Lower lobe of right lung (tissue), 2 donors: ENCODE results near the gene KCTD1. TPM values are rescaled to one million over a fixed set of nuclear protein-coding genes. Genes with fewer than 3 reads are reported as not detected.
A peak's percentile ranks its signal among the peaks of the same experiment; 100 is the strongest.

ENCODE experiments used
- ATAC-seq, 2 donors: fragments of 200-7000 bp; cut with Tn5 transposase; one replicate each; pipeline ENCODE4 v1.9.1; 2020 to 2022; ENCODE audit warnings: mild to moderate bottlenecking in 2 of 2, moderate library complexity in 2 of 2
- DNase-seq: peaks from one replicate; pipeline ENCODE4 v3.0.0-alpha.2; 2020
- H3K27ac ChIP-seq: fragments of 200-600 bp; one replicate; pipeline ENCODE4 v1.8.0; 2022
- H3K27me3 ChIP-seq: fragments of 200-600 bp; one replicate; pipeline ENCODE4 v1.8.0; 2022; ENCODE audit warnings: low read depth
- H3K36me3 ChIP-seq: fragments of 200-600 bp; one replicate; pipeline ENCODE4 v1.8.0; 2022; ENCODE audit warnings: mild to moderate bottlenecking
- H3K4me1 ChIP-seq: fragments of 200-600 bp; one replicate; pipeline ENCODE4 v1.8.0; 2022
- H3K4me3 ChIP-seq: fragments of 200-600 bp; one replicate; pipeline ENCODE4 v1.8.0; 2022; ENCODE audit warnings: mild to moderate bottlenecking
- H3K9me3 ChIP-seq: fragments of 200-600 bp; one replicate; pipeline ENCODE4 v1.8.0; 2022
- CTCF ChIP-seq: fragments of 200-600 bp; IDR thresholded peaks from one replicate; pipeline ENCODE4 v1.8.0; 2022; ENCODE audit warnings: antibody characterized with exemption, mild to moderate bottlenecking
- intact Hi-C: fragments of 100-400 bp; cut with DNase I; formaldehyde crosslinking; loops from one replicate; pipeline ENCODE4 v1.11.0; 2022
- total RNA-seq: library from RNA; stranded (reverse); fragmentation: NEBNext Ultra II Directional; extraction: Animal tissue kit (Norgen Biotek cat#: 25700); gene quantifications from one replicate; pipeline ENCODE4 v1.2.1, GENCODE V29; 2021
- donor health status: DM: no; HTN: yes; CAD: no; lungs with severe emphysema.

Gene KCTD1
- total RNA-seq, 1 donor from 2014 or later: 9.0 TPM

- TF ChIP-seq CTCF: no peak
- DNase-seq: no peak
- H3K27ac ChIP-seq: no peak overlapping the region
- H3K4me3 ChIP-seq: no peak overlapping the region
- no peaks in the 10 kb centered on the region for H3K27me3 ChIP-seq
- intact Hi-C loops: no loop called here
- no peaks in the 10 kb centered on the region for H3K36me3 ChIP-seq
- no peak for ATAC-seq
- no peaks in the 10 kb centered on the region for H3K9me3 ChIP-seq
- H3K4me1 ChIP-seq: no peaks in the 10 kb centered on the region
Measured at GRCh38 chr18:26471826-26472225, 76.5 kb downstream of the KCTD1 start.

- H3K27me3 ChIP-seq: no peaks in the 10 kb centered on the region
- H3K4me3 ChIP-seq: no peak overlapping the region
- H3K4me1 ChIP-seq: no peaks in the 10 kb centered on the region
- ATAC-seq (no peak), DNase-seq (no peak)
- no peaks in the 10 kb centered on the region for H3K36me3 ChIP-seq
- intact Hi-C loops: no loop called here
- no peak for TF ChIP-seq CTCF
- no peak overlapping the region for H3K27ac ChIP-seq
- no peaks in the 10 kb centered on the region for H3K9me3 ChIP-seq
Measured at GRCh38 chr18:26471027-26471426, 77.3 kb downstream of the KCTD1 start.

GRCh38 chr18:26470011-26470637, 78.2 kb downstream of the KCTD1 start:
- Histone ChIP-seq H3K4me3 (no peak overlapping the region), H3K36me3 (no peaks in the 10 kb centered on the region), H3K27ac (no peak overlapping the region), H3K27me3 (no peaks in the 10 kb centered on the region), H3K4me1 (no peaks in the 10 kb centered on the region), H3K9me3 (no peaks in the 10 kb centered on the region)
- no peak for TF ChIP-seq CTCF
- no peak for DNase-seq
- ATAC-seq: no peak
- intact Hi-C loops: no loop called here

- no peak overlapping the region for H3K27ac ChIP-seq
- H3K36me3 ChIP-seq: no peaks in the 10 kb centered on the region
- peak; percentile 39 for TF ChIP-seq CTCF
- H3K4me1 ChIP-seq: no peaks in the 10 kb centered on the region
- no peaks in the 10 kb centered on the region for H3K27me3 ChIP-seq
- no peak for DNase-seq
- intact Hi-C loops: no loop called here
- no peaks in the 10 kb centered on the region for H3K9me3 ChIP-seq
- no peak overlapping the region for H3K4me3 ChIP-seq
- peak; percentile 54 to 71 for ATAC-seq
Measured at GRCh38 chr18:26468931-26469340, 79.4 kb downstream of the KCTD1 start.

- DNase-seq (no peak), ATAC-seq (no peak)
- no peaks in the 10 kb centered on the region for H3K27me3 ChIP-seq
- intact Hi-C loops: no loop called here
- H3K36me3 ChIP-seq: no peaks in the 10 kb centered on the region
- no peak overlapping the region for H3K4me3 ChIP-seq
- no peak overlapping the region for H3K27ac ChIP-seq
- no peaks in the 10 kb centered on the region for H3K9me3 ChIP-seq
- H3K4me1 ChIP-seq: no peaks in the 10 kb centered on the region
- no peak for TF ChIP-seq CTCF
Measured at GRCh38 chr18:26466026-26466425, 82.3 kb downstream of the KCTD1 start.
